ENCODE data around the gene TTLL3.
"Not testable (repeated sequence)": the region's sequence is repeated elsewhere in the genome, so short reads cannot be mapped to it uniquely, and the experiment has no call there.

TTLL3 gene

GRCh38 chr3:9865125-9865637 lies 55.1 kb downstream of the TTLL3 start:
- not testable (repeated sequence) for DNase-seq (ENCODE audit: low read depth, low spot score)

- DNase-seq (ENCODE audit: low read depth, low spot score): peak; percentile 73
Observed at GRCh38 chr3:9866639-9867038, 56.6 kb downstream of the TTLL3 start.

- no peak for DNase-seq (ENCODE audit: low read depth, low spot score)
Observed at GRCh38 chr3:9867106-9867505, 57.0 kb downstream of the TTLL3 start.

GRCh38 chr3:9869955-9870354 lies 59.9 kb downstream of the TTLL3 start:
- DNase-seq (ENCODE audit: low read depth, low spot score): no peak

GRCh38 chr3:9870978-9871377 lies 60.9 kb downstream of the TTLL3 start:
- no peak for DNase-seq (ENCODE audit: low read depth, low spot score)

- not testable (repeated sequence) for DNase-seq (ENCODE audit: low read depth, low spot score)
Observed at GRCh38 chr3:9872067-9872466, 62.0 kb downstream of the TTLL3 start.

GRCh38 chr3:9875448-9875847 lies 65.4 kb downstream of the TTLL3 start:
- no peak for DNase-seq (ENCODE audit: low read depth, low spot score)

GRCh38 chr3:9876255-9876654 lies 66.2 kb downstream of the TTLL3 start:
- not testable (repeated sequence) for DNase-seq (ENCODE audit: low read depth, low spot score)

- DNase-seq (ENCODE audit: low read depth, low spot score): no peak
Observed at GRCh38 chr3:9876991-9877390, 66.9 kb downstream of the TTLL3 start.

GRCh38 chr3:9878700-9879099 lies 68.6 kb downstream of the TTLL3 start:
- DNase-seq (ENCODE audit: low read depth, low spot score): no peak

GRCh38 chr3:9879830-9880549 lies 69.9 kb downstream of the TTLL3 start, which contains the start of gene CIDEC:
Gene CIDEC, minus strand, starts transcription at chr3:9880253. Its CDS starts 1,767 bp downstream, at chr3:9878486.
- DNase-seq (ENCODE audit: low read depth, low spot score): no peak

- DNase-seq (ENCODE audit: low read depth, low spot score): no peak
Observed at GRCh38 chr3:9881441-9881840, 71.4 kb downstream of the TTLL3 start.

GRCh38 chr3:9883706-9884554 lies 73.9 kb downstream of the TTLL3 start:
- DNase-seq (ENCODE audit: low read depth, low spot score): no peak

- peak; percentile 63 for DNase-seq (ENCODE audit: low read depth, low spot score)
Observed at GRCh38 chr3:9884555-9885165, 74.6 kb downstream of the TTLL3 start.
